Thymus (tissue), 11 donors: ENCODE data around the gene MED13L. TPM values are rescaled to one million over a fixed set of nuclear protein-coding genes. Genes with fewer than 3 reads are reported as not detected.

Source experiments
- DNase-seq, 9 donors: peaks; one replicate each; pipeline ENCODE4 v3.0.0-alpha.2; 2013; ENCODE audit warnings: low spot score in 9 of 9, low read depth in 6 of 9, missing footprints in 1 of 9
- H3K27ac ChIP-seq, 2 donors: one replicate each; pipeline ENCODE4 v1.5.1; 2013; ENCODE audit warnings: control low read depth in 1 of 2, low read depth in 1 of 2, low read length in 1 of 2, mild to moderate bottlenecking in 1 of 2, moderate library complexity in 1 of 2
- H3K27me3 ChIP-seq, 2 donors: one replicate each; pipeline ENCODE4 v1.5.1; 2013; ENCODE audit warnings: low read length in 1 of 2; ENCODE audit not compliant: control insufficient read depth in 2 of 2, insufficient read depth in 1 of 2
- H3K36me3 ChIP-seq, 2 donors: one replicate each; pipeline ENCODE4 v1.5.1; 2013; ENCODE audit warnings: low read length in 1 of 2, mild to moderate bottlenecking in 1 of 2, moderate library complexity in 1 of 2; ENCODE audit not compliant: control insufficient read depth in 2 of 2, insufficient read depth in 2 of 2
- H3K4me1 ChIP-seq, 2 donors: one replicate each; pipeline ENCODE4 v1.5.1; 2013; ENCODE audit warnings: low read length in 2 of 2; ENCODE audit not compliant: control insufficient read depth in 2 of 2, insufficient read depth in 2 of 2
- H3K4me3 ChIP-seq, 2 donors: one replicate each; pipeline ENCODE4 v1.5.1; 2013; ENCODE audit warnings: low read length in 2 of 2, control low read depth in 1 of 2, mild to moderate bottlenecking in 1 of 2
- H3K9me3 ChIP-seq, 2 donors: one replicate each; pipeline ENCODE4 v1.5.1; 2013; ENCODE audit warnings: low read length in 1 of 2, mild to moderate bottlenecking in 1 of 2; ENCODE audit not compliant: control insufficient read depth in 2 of 2, insufficient read depth in 1 of 2
- WGBS: extraction: QIAGEN DNeasy Blood & Tissue Kit; methylation state at CpG from one replicate; pipeline ENCODE4 v1.1.7; 2013; 5-methylcytosine and 5-hydroxymethylcytosine counted together
- polyA plus RNA-seq: library from polyadenylated mRNA; stranded (reverse); fragments of 200-250 nt; gene quantifications from one replicate; pipeline ENCODE4 v1.2.3, GENCODE V29; 2013
- total RNA-seq: library from RNA; stranded (reverse); fragments of 120-200 nt; gene quantifications from one replicate; pipeline ENCODE4 v1.2.4, GENCODE V29; 2013
- donor health status: healthy.

MED13L gene
- total and polyA plus RNA-seq, 2 donors = 34.0 to 141 TPM

DNA sequence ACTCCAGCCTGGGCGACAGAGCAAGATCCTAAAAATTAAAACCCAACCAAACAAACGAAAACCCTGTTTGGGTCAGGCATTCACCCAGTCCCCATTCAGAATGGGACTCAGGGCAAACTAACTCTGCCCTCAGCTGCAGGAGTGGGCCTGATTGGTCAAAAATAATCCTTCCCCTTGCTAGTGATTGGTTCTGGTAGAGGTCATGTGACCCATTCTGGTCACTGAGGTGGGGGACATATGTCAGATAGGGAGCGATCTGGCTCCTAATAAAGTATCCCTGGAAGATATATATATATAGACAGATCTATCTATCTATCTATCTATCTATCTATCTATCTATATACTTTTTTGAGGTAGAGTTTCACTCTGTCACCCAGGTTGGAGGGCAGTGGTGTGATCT, 29.5 kb upstream of the MED13L start:
- no peak overlapping the region for H3K27ac ChIP-seq
- H3K27me3 ChIP-seq = no peaks in the 10 kb centered on the region
- no peaks in the 10 kb centered on the region for H3K36me3 ChIP-seq
- no peaks in the 10 kb centered on the region for H3K9me3 ChIP-seq
- no peaks in the 10 kb centered on the region for H3K4me1 ChIP-seq
- 98% methylated on average over 3 of the region's 3 CpGs for WGBS
- no peak overlapping the region for H3K4me3 ChIP-seq
- no peak for DNase-seq

DNA sequence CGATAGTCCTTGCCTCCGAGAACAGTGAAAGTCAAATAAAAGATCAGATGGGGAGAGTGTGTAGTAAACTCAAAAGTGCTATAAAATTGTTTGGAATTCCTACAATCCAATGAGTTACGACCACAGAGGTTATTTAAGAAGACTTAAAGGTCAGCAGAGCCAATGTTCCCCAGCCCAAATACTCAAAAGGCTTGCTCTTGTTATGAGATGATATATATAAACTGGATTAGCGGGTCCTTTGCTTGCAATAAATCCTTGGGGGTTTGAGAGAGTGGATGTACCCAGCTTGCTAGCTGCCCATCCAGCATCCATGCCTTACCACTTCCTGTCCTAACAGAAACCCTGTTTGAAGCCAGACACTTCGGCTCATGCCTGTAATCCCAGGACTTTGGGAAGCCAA, 29.0 kb upstream of the MED13L start:
- Histone ChIP-seq H3K27ac (no peak overlapping the region), H3K9me3 (no peaks in the 10 kb centered on the region), H3K4me3 (no peak overlapping the region), H3K27me3 (no peaks in the 10 kb centered on the region), H3K4me1 (no peaks in the 10 kb centered on the region), H3K36me3 (no peaks in the 10 kb centered on the region)
- DNase-seq = no peak
- WGBS = 98% methylated on average over 5 of the region's 5 CpGs

DNA sequence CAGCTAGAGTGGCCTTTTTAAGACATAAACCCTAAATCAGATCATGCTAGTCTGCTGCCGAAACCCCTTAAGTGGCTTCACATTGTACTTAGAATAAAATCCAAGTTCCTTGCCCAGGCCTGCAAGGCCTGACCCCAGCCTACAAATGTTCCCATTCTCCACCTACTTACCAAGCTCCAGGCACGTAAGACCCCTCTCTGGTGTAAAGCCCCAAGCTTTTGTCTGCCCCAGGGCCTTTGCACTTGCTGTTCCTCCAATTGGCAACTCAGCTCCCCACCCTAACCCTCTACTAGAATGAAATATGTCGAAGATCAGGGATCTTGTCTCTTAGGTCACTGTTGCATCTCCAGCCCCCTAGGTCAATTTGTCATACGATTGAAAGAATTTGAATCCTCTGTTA, 27.1 kb upstream of the MED13L start:
- Histone ChIP-seq H3K9me3 (no peaks in the 10 kb centered on the region), H3K27ac (no peak overlapping the region), H3K27me3 (no peaks in the 10 kb centered on the region), H3K4me1 (peaks cover 0 to 2% of the 10 kb centered on the region in 2 donors), H3K4me3 (no peak overlapping the region), H3K36me3 (no peaks in the 10 kb centered on the region)
- DNase-seq = no peak
- 97% methylated on average over 4 of the region's 4 CpGs for WGBS

DNA sequence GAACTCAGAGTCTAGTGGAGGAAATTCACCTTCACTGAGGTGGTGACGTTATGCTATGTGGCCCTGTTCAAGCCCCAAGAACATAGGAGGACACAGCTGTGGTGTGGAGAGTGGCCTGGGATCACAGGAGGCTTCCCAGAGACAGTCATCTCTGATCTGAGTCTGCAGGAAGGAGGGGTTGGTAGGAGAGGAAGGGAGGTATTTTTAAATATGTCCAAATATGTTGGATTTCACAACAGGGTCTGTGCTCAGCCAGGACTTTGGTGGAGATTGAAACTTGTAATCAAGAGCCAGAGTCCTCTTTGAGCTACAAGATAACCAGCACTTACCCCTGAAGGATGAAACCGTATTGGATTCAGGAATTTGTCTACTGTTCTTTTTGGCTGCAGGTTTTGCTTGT, 26.4 kb upstream of the MED13L start:
- H3K4me3 ChIP-seq = no peak overlapping the region
- no peaks in the 10 kb centered on the region for H3K27me3 ChIP-seq
- no peak overlapping the region for H3K27ac ChIP-seq
- DNase-seq = no peak
- no peaks in the 10 kb centered on the region for H3K9me3 ChIP-seq
- 85% methylated on average over 2 of the region's 2 CpGs for WGBS
- no peaks in the 10 kb centered on the region for H3K36me3 ChIP-seq
- H3K4me1 ChIP-seq = peaks cover 0 to 9% of the 10 kb centered on the region in 2 donors

DNA sequence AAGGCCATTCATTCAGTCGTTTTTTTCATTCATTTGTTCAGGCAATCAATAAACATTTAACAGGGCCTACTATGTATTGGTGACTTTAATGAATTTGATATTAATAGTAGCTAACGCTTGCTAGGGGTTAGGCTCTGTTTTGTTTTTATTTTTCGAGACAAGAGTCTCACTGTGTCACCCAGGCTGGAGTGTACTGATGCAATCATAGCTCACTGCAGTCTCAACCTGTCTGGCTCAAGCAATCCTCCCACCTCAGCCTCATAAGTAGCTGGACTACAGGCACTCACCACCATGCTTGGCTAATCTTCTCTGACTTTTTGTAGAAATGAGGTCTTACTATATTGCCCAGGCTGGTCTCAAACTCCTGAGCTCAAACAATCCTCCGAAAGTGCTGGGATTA, 25.6 kb upstream of the MED13L start:
- WGBS = 96% methylated on average over 4 of the region's 4 CpGs
- H3K27me3 ChIP-seq = no peaks in the 10 kb centered on the region
- no peak for DNase-seq
- H3K9me3 ChIP-seq = no peaks in the 10 kb centered on the region
- no peaks in the 10 kb centered on the region for H3K36me3 ChIP-seq
- H3K4me3 ChIP-seq = no peak overlapping the region
- no peak overlapping the region for H3K27ac ChIP-seq
- peaks cover 0 to 13% of the 10 kb centered on the region in 2 donors for H3K4me1 ChIP-seq

DNA sequence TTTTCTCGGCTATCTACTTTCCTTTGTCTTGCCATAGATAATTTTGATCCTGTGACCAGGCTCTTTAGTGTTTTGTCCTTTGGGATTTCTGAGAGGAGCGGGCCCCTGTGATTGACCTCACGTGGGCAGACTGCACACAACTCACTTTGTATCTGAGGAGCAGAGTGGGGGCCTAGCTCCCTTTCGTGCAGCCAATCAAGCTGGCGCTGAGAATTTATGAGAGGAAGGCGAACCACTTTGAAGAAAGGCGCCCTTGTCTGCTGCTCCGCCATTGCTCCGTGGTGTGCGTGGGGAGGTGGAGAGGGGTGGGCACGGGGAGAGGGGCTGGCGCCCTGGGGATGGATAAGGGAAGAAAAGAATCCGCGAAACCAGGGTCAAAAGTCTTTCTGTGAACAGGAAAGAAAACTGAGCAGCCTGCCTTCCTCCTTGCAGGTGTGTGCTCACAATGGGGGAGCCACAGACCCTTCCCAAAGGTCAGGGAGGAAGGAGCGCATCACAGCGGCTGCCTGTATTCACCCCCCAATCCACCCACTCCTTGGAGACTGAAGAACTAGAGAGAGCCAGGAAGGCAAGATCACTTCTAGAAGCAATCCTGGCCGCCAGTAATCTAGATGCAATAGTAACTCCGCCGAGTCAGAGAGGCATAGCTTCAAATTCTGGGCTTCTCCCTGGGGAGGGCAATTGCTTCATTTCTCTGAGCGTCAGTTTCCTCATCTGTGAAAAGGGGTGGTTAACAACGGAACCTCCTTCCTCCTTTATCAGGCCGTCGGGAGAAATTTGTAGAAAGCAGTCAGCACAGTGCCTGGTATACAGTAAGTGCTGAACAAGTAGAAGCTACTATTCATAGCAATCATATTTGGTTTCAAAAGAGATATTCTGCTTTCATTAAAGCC, 24.9 kb upstream of the MED13L start:
- H3K27me3 ChIP-seq = no peaks in the 10 kb centered on the region
- 96% methylated on average over 23 of the region's 23 CpGs for WGBS
- H3K36me3 ChIP-seq = no peaks in the 10 kb centered on the region
- no peak overlapping the region for H3K27ac ChIP-seq
- H3K4me3 ChIP-seq = no peak overlapping the region
- H3K9me3 ChIP-seq = no peaks in the 10 kb centered on the region
- H3K4me1 ChIP-seq = peaks cover 0 to 15% of the 10 kb centered on the region in 2 donors
- DNase-seq = no peak

DNA sequence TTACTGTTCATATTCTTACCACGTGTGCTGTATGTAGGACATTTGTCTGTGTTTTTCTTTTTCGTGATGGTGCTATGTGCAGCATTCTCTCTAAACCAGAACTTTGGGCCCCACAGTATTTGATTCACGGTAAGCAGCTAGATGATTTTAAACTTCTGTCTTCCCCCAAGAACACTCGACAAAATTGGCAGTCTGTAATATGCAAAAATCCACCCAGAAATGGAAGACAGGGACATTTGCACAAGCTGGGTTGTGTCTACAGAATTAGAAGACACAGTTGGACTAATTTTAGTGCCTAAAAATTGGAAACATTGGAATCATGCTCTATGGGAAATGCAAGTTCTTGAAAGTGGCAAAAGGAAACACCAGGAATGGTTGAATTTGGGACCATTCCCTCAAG, 24.1 kb upstream of the MED13L start:
- WGBS = 99% methylated on average over 4 of the region's 4 CpGs
- H3K4me3 ChIP-seq = no peak overlapping the region
- DNase-seq = no peak
- H3K4me1 ChIP-seq = peaks cover 0 to 15% of the 10 kb centered on the region in 2 donors
- H3K27ac ChIP-seq = no peak overlapping the region
- no peaks in the 10 kb centered on the region for H3K27me3 ChIP-seq
- H3K9me3 ChIP-seq = no peaks in the 10 kb centered on the region
- no peaks in the 10 kb centered on the region for H3K36me3 ChIP-seq

DNA sequence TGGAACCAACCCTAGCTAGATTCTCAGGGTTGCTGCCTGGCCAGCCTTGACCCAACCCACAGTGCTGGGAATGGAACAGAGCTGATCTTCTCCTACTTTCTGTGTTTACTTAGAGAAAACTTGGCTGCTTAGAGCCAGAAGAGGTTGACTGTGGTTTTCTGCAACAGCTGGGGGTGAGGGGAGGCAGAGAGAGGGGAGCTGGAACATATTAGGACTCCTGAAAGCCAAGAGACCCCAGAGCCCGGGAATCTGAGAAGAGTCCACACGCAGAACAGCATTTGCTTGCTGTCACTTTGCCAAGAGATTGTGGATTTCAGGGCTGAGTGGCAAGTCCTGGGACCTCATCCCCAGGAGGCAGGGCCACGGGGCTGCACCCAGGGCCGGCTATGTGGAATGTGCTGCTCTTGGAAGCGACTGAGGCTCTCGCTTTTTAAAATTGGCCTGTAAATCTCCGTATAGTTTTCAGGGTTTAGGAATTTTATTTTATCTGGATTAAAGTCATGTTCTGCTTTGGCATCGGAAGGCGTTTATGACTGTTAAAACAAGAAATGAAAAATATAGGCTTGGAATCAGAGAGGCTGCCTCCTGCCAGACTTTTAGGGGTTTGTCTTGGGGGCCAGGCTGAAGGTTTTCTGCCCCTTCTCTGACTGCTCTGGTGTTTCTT, 22.3 kb upstream of the MED13L start:
- DNase-seq = no peak
- WGBS = 93% methylated on average over 9 of the region's 9 CpGs
- Histone ChIP-seq H3K4me1 (peaks cover 0 to 15% of the 10 kb centered on the region in 2 donors), H3K4me3 (no peak overlapping the region), H3K36me3 (no peaks in the 10 kb centered on the region), H3K27ac (no peak overlapping the region), H3K27me3 (no peaks in the 10 kb centered on the region), H3K9me3 (no peaks in the 10 kb centered on the region)

DNA sequence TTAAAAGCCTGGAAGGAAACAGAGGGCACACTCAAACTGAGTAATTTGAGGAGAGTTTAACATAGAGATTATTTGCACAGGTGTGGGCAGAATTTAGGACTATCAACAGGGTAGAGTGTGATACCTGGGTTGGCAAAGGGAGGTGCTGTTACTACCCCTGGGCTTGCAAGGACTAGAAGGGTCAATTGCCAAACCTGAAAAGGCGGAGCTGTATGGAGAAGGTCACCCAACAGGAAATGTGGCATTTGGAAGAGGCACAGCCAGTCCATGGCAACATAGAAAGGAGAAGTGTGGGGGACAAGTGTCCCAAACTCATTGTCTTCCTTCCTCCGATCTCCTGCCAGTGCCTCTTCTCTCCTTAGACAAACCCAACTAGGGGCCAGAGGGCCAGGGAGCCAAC, 21.6 kb upstream of the MED13L start:
- no peak overlapping the region for H3K4me3 ChIP-seq
- no peaks in the 10 kb centered on the region for H3K9me3 ChIP-seq
- peaks cover 0 to 15% of the 10 kb centered on the region in 2 donors for H3K4me1 ChIP-seq
- H3K27ac ChIP-seq = no peak overlapping the region
- H3K27me3 ChIP-seq = no peaks in the 10 kb centered on the region
- no peak for DNase-seq
- no peaks in the 10 kb centered on the region for H3K36me3 ChIP-seq
- 97% methylated on average over 2 of the region's 2 CpGs for WGBS
